C4-2B (cell line): Measurements from ENCODE around the gene OR4C6.

Experiments used
- CTCF ChIP-seq: fragments of 450-650 bp; conservative IDR thresholded peaks from 2 replicates; pipeline ENCODE4 v1.5.1; 2017; ENCODE audit warnings: mild to moderate bottlenecking
- ZFX ChIP-seq: fragments of 450-650 bp; IDR thresholded peaks from 2 replicates; pipeline ENCODE4 v1.6.1; 2017

GRCh38 chr11:55624531-55624930 is 37.5 kb upstream of the OR4C6 start:
- TF ChIP-seq CTCF = no peak
- TF ChIP-seq ZFX = no peak
